ENCODE results near the gene MTMR8. TPM values are rescaled to one million over a fixed set of nuclear protein-coding genes. Genes with fewer than 3 reads are reported as not detected.

MTMR8 gene
- total and polyA plus RNA-seq, 2 donors (not counting 1 experiment from before 2014, with no cell fraction given), result 0.07 to 0.66 TPM

DNA sequence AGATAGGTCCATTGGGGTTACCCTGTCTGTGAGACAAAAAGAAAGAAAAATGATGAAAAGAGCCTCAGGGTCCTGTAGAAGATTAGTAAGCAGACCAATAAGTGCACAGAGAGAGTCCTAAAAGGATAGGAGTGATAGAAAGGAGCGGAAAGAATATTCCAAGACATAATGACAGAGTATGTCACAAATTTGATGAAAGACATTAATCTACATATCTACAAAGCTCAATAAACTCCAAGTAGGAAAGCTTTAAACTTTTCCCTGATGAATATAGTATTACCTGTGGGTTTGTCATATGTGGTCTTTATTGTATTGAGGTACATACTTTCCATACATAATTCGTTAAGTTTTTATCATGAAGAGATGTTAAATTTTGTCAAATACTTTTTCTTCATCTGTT lies 73.7 kb downstream of the MTMR8 start:
- Histone ChIP-seq H3K27me3 (ENCODE audit: control insufficient read depth, insufficient read depth, low read length) (no peaks in the 10 kb centered on the region), H3K9ac (ENCODE audit: insufficient read depth, low read length) (no peak overlapping the region), H3K36me3 (ENCODE audit: control insufficient read depth, insufficient read depth, low read length) (no peaks in the 10 kb centered on the region), H3K27ac (ENCODE audit: insufficient read depth, low read length) (no peak overlapping the region), H3K9me3 (ENCODE audit: control insufficient read depth, insufficient read depth, low read depth, low read length) (no peaks in the 10 kb centered on the region), H3K4me1 (ENCODE audit: control insufficient read depth, extremely low read depth, insufficient read depth, low read length) (no peaks in the 10 kb centered on the region), H3K79me2 (ENCODE audit: control insufficient read depth, insufficient read depth, low read length) (no peaks in the 10 kb centered on the region), H2AFZ (ENCODE audit: low read length) (no peak overlapping the region), H3K4me3 (replicated peaks in 1 of 4; ENCODE audit: control extremely low read depth in 1 of 4, insufficient read depth in 1 of 4, low read depth in 3 of 4, low read length in 4 of 4) (no peak overlapping the region), H3K4me2 (ENCODE audit: extremely low read depth, insufficient read depth, low read length) (no peak overlapping the region), H4K20me1 (ENCODE audit: control insufficient read depth, extremely low read depth, insufficient read depth, low read length) (no peaks in the 10 kb centered on the region)
- no peak for DNase-seq (ENCODE audit: low read depth in 2 of 2)
- TF ChIP-seq, protein P1, sequence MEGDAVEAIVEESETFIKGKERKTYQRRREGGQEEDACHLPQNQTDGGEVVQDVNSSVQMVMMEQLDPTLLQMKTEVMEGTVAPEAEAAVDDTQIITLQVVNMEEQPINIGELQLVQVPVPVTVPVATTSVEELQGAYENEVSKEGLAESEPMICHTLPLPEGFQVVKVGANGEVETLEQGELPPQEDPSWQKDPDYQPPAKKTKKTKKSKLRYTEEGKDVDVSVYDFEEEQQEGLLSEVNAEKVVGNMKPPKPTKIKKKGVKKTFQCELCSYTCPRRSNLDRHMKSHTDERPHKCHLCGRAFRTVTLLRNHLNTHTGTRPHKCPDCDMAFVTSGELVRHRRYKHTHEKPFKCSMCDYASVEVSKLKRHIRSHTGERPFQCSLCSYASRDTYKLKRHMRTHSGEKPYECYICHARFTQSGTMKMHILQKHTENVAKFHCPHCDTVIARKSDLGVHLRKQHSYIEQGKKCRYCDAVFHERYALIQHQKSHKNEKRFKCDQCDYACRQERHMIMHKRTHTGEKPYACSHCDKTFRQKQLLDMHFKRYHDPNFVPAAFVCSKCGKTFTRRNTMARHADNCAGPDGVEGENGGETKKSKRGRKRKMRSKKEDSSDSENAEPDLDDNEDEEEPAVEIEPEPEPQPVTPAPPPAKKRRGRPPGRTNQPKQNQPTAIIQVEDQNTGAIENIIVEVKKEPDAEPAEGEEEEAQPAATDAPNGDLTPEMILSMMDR (conservative IDR thresholded peaks at IDR 0.05 in 1 of 2, IDR thresholded peaks at IDR 0.05 in 1 of 2; ENCODE audit: low read depth in 1 of 2, low read length in 2 of 2), result no peak
- TF ChIP-seq EZH2 (IDR thresholded peaks at IDR 0.05; ENCODE audit: low read length, missing control alignments), result no peak

- no peaks in the 10 kb centered on the region for H3K9me3 ChIP-seq (ENCODE audit: control insufficient read depth, insufficient read depth, low read depth, low read length)
- no peaks in the 10 kb centered on the region for H3K27me3 ChIP-seq (ENCODE audit: control insufficient read depth, insufficient read depth, low read length)
- no peak overlapping the region for H2AFZ ChIP-seq (ENCODE audit: low read length)
- H3K4me1 ChIP-seq (ENCODE audit: control insufficient read depth, extremely low read depth, insufficient read depth, low read length), result no peaks in the 10 kb centered on the region
- no peaks in the 10 kb centered on the region for H3K79me2 ChIP-seq (ENCODE audit: control insufficient read depth, insufficient read depth, low read length)
- DNase-seq (ENCODE audit: low read depth in 2 of 2), result no peak
- no peak overlapping the region for H3K4me2 ChIP-seq (ENCODE audit: extremely low read depth, insufficient read depth, low read length)
- H3K9ac ChIP-seq (ENCODE audit: insufficient read depth, low read length), result no peak overlapping the region
- H4K20me1 ChIP-seq (ENCODE audit: control insufficient read depth, extremely low read depth, insufficient read depth, low read length), result no peaks in the 10 kb centered on the region
- TF ChIP-seq EZH2 (IDR thresholded peaks at IDR 0.05; ENCODE audit: low read length, missing control alignments), result no peak
- TF ChIP-seq, protein P1 (conservative IDR thresholded peaks at IDR 0.05 in 1 of 2, IDR thresholded peaks at IDR 0.05 in 1 of 2; ENCODE audit: low read depth in 1 of 2, low read length in 2 of 2), result no peak
- H3K27ac ChIP-seq (ENCODE audit: insufficient read depth, low read length), result no peak overlapping the region
- H3K36me3 ChIP-seq (ENCODE audit: control insufficient read depth, insufficient read depth, low read length), result no peaks in the 10 kb centered on the region
- no peak overlapping the region for H3K4me3 ChIP-seq (replicated peaks in 1 of 4; ENCODE audit: control extremely low read depth in 1 of 4, insufficient read depth in 1 of 4, low read depth in 3 of 4, low read length in 4 of 4)
These were observed 81.6 kb downstream of the MTMR8 start for GRCh38 chrX:64313624-64314023.

DNA sequence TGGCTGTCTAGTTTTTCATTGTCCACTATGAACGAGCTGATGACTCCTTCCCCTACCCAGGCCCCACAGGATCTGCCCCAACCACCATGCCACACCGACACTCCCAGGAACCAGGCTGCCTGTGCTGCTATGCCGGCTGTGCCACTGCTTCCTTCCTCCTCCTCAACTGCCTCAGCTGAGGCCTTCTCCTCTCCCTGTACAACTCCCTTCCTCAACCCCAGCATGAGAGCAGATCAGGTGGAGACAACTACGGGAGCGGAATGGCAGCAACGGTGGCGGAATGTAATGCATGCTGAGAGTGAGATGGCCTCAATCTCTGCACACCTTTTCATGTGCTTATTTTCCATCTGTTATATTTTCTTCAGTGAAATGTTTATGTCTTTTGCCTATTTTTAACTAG lies 88.5 kb downstream of the MTMR8 start:
- no peaks in the 10 kb centered on the region for H4K20me1 ChIP-seq (ENCODE audit: control insufficient read depth, extremely low read depth, insufficient read depth, low read length)
- no peak overlapping the region for H3K27ac ChIP-seq (ENCODE audit: insufficient read depth, low read length)
- no peak for DNase-seq (ENCODE audit: low read depth in 2 of 2)
- no peaks in the 10 kb centered on the region for H3K27me3 ChIP-seq (ENCODE audit: control insufficient read depth, insufficient read depth, low read length)
- H3K79me2 ChIP-seq (ENCODE audit: control insufficient read depth, insufficient read depth, low read length), result no peaks in the 10 kb centered on the region
- H3K4me2 ChIP-seq (ENCODE audit: extremely low read depth, insufficient read depth, low read length), result no peak overlapping the region
- no peak overlapping the region for H3K9ac ChIP-seq (ENCODE audit: insufficient read depth, low read length)
- H3K9me3 ChIP-seq (ENCODE audit: control insufficient read depth, insufficient read depth, low read depth, low read length), result no peaks in the 10 kb centered on the region
- H2AFZ ChIP-seq (ENCODE audit: low read length), result no peak overlapping the region
- H3K4me1 ChIP-seq (ENCODE audit: control insufficient read depth, extremely low read depth, insufficient read depth, low read length), result no peaks in the 10 kb centered on the region
- TF ChIP-seq, protein P1 (conservative IDR thresholded peaks at IDR 0.05 in 1 of 2, IDR thresholded peaks at IDR 0.05 in 1 of 2; ENCODE audit: low read depth in 1 of 2, low read length in 2 of 2), result no peak
- no peak for TF ChIP-seq EZH2 (IDR thresholded peaks at IDR 0.05; ENCODE audit: low read length, missing control alignments)
- H3K4me3 ChIP-seq (replicated peaks in 1 of 4; ENCODE audit: control extremely low read depth in 1 of 4, insufficient read depth in 1 of 4, low read depth in 3 of 4, low read length in 4 of 4), result no peak overlapping the region
- H3K36me3 ChIP-seq (ENCODE audit: control insufficient read depth, insufficient read depth, low read length), result no peaks in the 10 kb centered on the region
